ENCODE data around the gene IKZF1.

Gene IKZF1

GRCh38 chr7:50268990-50269389 lies 35.5 kb upstream of the IKZF1 start:
- H3K9me3 ChIP-seq (ENCODE audit: insufficient read depth, low read length), result no peaks in the 10 kb centered on the region
- peak overlapping the region; percentile 80 for H3K27ac ChIP-seq (ENCODE audit: low read depth, low read length)
- H3K79me2 ChIP-seq (ENCODE audit: insufficient read depth, low read length), result no peaks in the 10 kb centered on the region
- peak overlapping the region; percentile 47 for H3K4me2 ChIP-seq (ENCODE audit: low read depth, low read length, poor library complexity, severe bottlenecking)
- TF ChIP-seq CTCF (IDR thresholded peaks at IDR 0.05; ENCODE audit: insufficient read depth, low read length, poor library complexity, severe bottlenecking) (no peak), EZH2phosphoT487 (conservative IDR thresholded peaks at IDR 0.05; ENCODE audit: low read length) (no peak)
- no peaks in the 10 kb centered on the region for H3K36me3 ChIP-seq (ENCODE audit: low read length)
- H3K4me3 ChIP-seq (ENCODE audit: insufficient read depth, low read length, poor library complexity, severe bottlenecking), result no peak overlapping the region
- peaks cover 30% of the 10 kb centered on the region for H3F3A ChIP-seq (ENCODE audit: insufficient read depth)
- no peaks in the 10 kb centered on the region for H3K27me3 ChIP-seq (ENCODE audit: low read length)
- H3K9ac ChIP-seq (ENCODE audit: low read length), result no peak overlapping the region
- H2AFZ ChIP-seq (ENCODE audit: low read depth, low read length, severe bottlenecking), result peak overlapping the region; percentile 6
- no peaks in the 10 kb centered on the region for H4K20me1 ChIP-seq (ENCODE audit: low read depth, low read length)
- H3K9me2 ChIP-seq (replicated peaks; ENCODE audit: insufficient read depth, low read length), result no peaks in the 10 kb centered on the region

- Histone ChIP-seq H3F3A (ENCODE audit: insufficient read depth) (peaks cover 30% of the 10 kb centered on the region), H3K36me3 (ENCODE audit: low read length) (no peaks in the 10 kb centered on the region), H3K9me2 (replicated peaks; ENCODE audit: insufficient read depth, low read length) (no peaks in the 10 kb centered on the region), H3K4me2 (ENCODE audit: low read depth, low read length, poor library complexity, severe bottlenecking) (no peak overlapping the region), H3K27ac (ENCODE audit: low read depth, low read length) (no peak overlapping the region), H3K9ac (ENCODE audit: low read length) (no peak overlapping the region), H4K20me1 (ENCODE audit: low read depth, low read length) (no peaks in the 10 kb centered on the region), H3K27me3 (ENCODE audit: low read length) (no peaks in the 10 kb centered on the region), H2AFZ (ENCODE audit: low read depth, low read length, severe bottlenecking) (no peak overlapping the region), H3K4me3 (ENCODE audit: insufficient read depth, low read length, poor library complexity, severe bottlenecking) (no peak overlapping the region), H3K9me3 (ENCODE audit: insufficient read depth, low read length) (no peaks in the 10 kb centered on the region), H3K79me2 (ENCODE audit: insufficient read depth, low read length) (no peaks in the 10 kb centered on the region)
- TF ChIP-seq EZH2phosphoT487 (conservative IDR thresholded peaks at IDR 0.05; ENCODE audit: low read length), result no peak
- no peak for TF ChIP-seq CTCF (IDR thresholded peaks at IDR 0.05; ENCODE audit: insufficient read depth, low read length, poor library complexity, severe bottlenecking)
Observed at GRCh38 chr7:50270531-50271018, 33.9 kb upstream of the IKZF1 start.

- Histone ChIP-seq H3K9me3 (ENCODE audit: insufficient read depth, low read length) (no peaks in the 10 kb centered on the region), H3K36me3 (ENCODE audit: low read length) (no peaks in the 10 kb centered on the region), H3K9me2 (replicated peaks; ENCODE audit: insufficient read depth, low read length) (no peaks in the 10 kb centered on the region), H3K9ac (ENCODE audit: low read length) (no peak overlapping the region), H3F3A (ENCODE audit: insufficient read depth) (peaks cover 17% of the 10 kb centered on the region), H3K4me3 (ENCODE audit: insufficient read depth, low read length, poor library complexity, severe bottlenecking) (no peak overlapping the region), H2AFZ (ENCODE audit: low read depth, low read length, severe bottlenecking) (no peak overlapping the region), H3K4me2 (ENCODE audit: low read depth, low read length, poor library complexity, severe bottlenecking) (no peak overlapping the region), H4K20me1 (ENCODE audit: low read depth, low read length) (no peaks in the 10 kb centered on the region), H3K27ac (ENCODE audit: low read depth, low read length) (no peak overlapping the region), H3K79me2 (ENCODE audit: insufficient read depth, low read length) (no peaks in the 10 kb centered on the region), H3K27me3 (ENCODE audit: low read length) (no peaks in the 10 kb centered on the region)
- TF ChIP-seq CTCF (IDR thresholded peaks at IDR 0.05; ENCODE audit: insufficient read depth, low read length, poor library complexity, severe bottlenecking) (no peak), EZH2phosphoT487 (conservative IDR thresholded peaks at IDR 0.05; ENCODE audit: low read length) (no peak)
Observed at GRCh38 chr7:50272808-50273207, 31.7 kb upstream of the IKZF1 start.

Data from SU-DHL-6 (cell line).